Osteoblast (primary cell): ENCODE data around the gene SETDB1. TPM values are rescaled to one million over a fixed set of nuclear protein-coding genes. Genes with fewer than 3 reads are reported as not detected.

ENCODE experiments used
- DNase-seq: peaks from one replicate; pipeline ENCODE4 v3.0.0; 2011; ENCODE audit warnings: low spot score, mixed read lengths; ENCODE audit not compliant: insufficient read length; ENCODE audit errors: missing footprints
- H2AFZ ChIP-seq: 2 replicates; pipeline ENCODE4 v1.6.0; 2011; ENCODE audit warnings: mild to moderate bottlenecking, low read length
- H3K27ac ChIP-seq: 2 replicates; pipeline ENCODE4 v1.5.1; 2011; ENCODE audit warnings: mild to moderate bottlenecking, low read depth, low read length, moderate library complexity
- H3K27me3 ChIP-seq: 2 replicates; pipeline ENCODE4 v1.6.0; 2012; ENCODE audit warnings: mild to moderate bottlenecking, control low read depth, inconsistent platforms, low read length, moderate library complexity; ENCODE audit not compliant: insufficient read depth
- H3K36me3 ChIP-seq: 2 replicates; pipeline ENCODE4 v1.5.1; 2011; ENCODE audit warnings: mild to moderate bottlenecking, low read length, control low read depth, moderate library complexity; ENCODE audit not compliant: insufficient read depth
- H3K4me1 ChIP-seq: 2 replicates; pipeline ENCODE4 v1.5.1; 2011; ENCODE audit warnings: mild to moderate bottlenecking, low read length, control low read depth, moderate library complexity; ENCODE audit not compliant: insufficient read depth
- H3K4me2 ChIP-seq: 2 replicates; pipeline ENCODE4 v1.6.0; 2011; ENCODE audit warnings: mild to moderate bottlenecking, low read length; ENCODE audit not compliant: insufficient read depth
- H3K4me3 ChIP-seq: fragments of 200-600 bp; sonication (generic); 3 replicates; pipeline ENCODE4 v1.5.1; 2012; ENCODE audit warnings: mild to moderate bottlenecking, low read length, inconsistent platforms; ENCODE audit not compliant: insufficient read depth
- H3K79me2 ChIP-seq: 2 replicates; pipeline ENCODE4 v1.6.0; 2012; ENCODE audit warnings: mild to moderate bottlenecking, low read length, control low read depth, inconsistent platforms; ENCODE audit not compliant: insufficient read depth
- H3K9me3 ChIP-seq: 2 replicates; pipeline ENCODE4 v1.5.1; 2011; ENCODE audit warnings: low read depth, low read length, control low read depth
- H4K20me1 ChIP-seq: 2 replicates; pipeline ENCODE4 v1.6.0; 2012; ENCODE audit warnings: mild to moderate bottlenecking, low read length, control low read depth; ENCODE audit not compliant: insufficient read depth
- CTCF ChIP-seq: IDR thresholded peaks from 2 replicates; pipeline ENCODE4 v1.5.1; 2011; ENCODE audit warnings: mild to moderate bottlenecking, low read depth, low read length, moderate library complexity; ENCODE audit errors: extremely low read depth
- total RNA-seq: library from RNA; depleted of rRNA; stranded (reverse); fragments of >200 nt; gene quantifications from 2 replicates; pipeline ENCODE4 v1.2.3, GENCODE V29; 2012

The SETDB1 gene
- total RNA-seq, 1 donor: 42.3 TPM

- peaks cover 18% of the 10 kb centered on the region for H3K4me1 ChIP-seq
- TF ChIP-seq CTCF: no peak
- H4K20me1 ChIP-seq: no peaks in the 10 kb centered on the region
- no peak for DNase-seq
- peaks cover 3% of the 10 kb centered on the region for H3K36me3 ChIP-seq
- no peaks in the 10 kb centered on the region for H3K27me3 ChIP-seq
- H3K27ac ChIP-seq: no peak overlapping the region
- H2AFZ ChIP-seq: no peak overlapping the region
- no peak overlapping the region for H3K4me3 ChIP-seq
- no peak overlapping the region for H3K4me2 ChIP-seq
- no peaks in the 10 kb centered on the region for H3K9me3 ChIP-seq
- no peaks in the 10 kb centered on the region for H3K79me2 ChIP-seq
Measured at GRCh38 chr1:150997949-150998348, 71.8 kb downstream of the SETDB1 start.

DNA sequence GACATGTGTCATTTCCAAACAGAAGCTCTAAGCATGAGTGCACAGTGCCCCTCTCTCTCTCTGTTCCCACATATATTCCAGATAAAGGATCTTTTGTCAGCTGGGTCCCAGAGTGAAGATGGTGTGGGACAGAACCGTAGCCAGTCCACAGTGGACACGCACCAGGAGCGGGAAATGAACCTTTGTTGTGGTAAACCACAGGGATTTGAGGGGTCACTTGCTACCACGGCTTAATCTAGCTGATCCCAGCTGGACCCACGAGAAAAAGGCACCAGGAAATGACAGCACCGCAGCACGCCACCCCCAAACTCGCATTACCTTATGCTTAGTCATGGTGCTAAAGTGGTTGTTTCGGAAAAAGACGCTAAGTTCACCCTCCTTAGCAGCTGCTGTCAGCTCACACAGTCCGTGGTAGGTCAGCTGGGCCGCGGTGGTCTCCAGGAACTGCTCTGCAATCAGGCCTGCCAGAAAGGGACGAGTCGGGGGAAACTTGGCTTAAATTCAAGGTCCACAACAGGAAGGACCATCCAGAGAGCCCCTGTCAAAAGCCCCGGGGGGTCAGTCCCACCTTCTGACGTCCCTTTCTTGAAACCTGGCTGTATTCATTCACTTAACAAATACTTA, 73.0 kb downstream of the SETDB1 start:
- H3K27ac ChIP-seq: peak overlapping the region; percentile 75
- H2AFZ ChIP-seq: peak overlapping the region; percentile 82
- peak overlapping the region; percentile 81 for H3K4me2 ChIP-seq
- H3K27me3 ChIP-seq: no peaks in the 10 kb centered on the region
- H3K9me3 ChIP-seq: no peaks in the 10 kb centered on the region
- peak overlapping the region; percentile 47 for H3K4me3 ChIP-seq
- H3K79me2 ChIP-seq: no peaks in the 10 kb centered on the region
- TF ChIP-seq CTCF: no peak
- H3K4me1 ChIP-seq: peaks cover 18% of the 10 kb centered on the region
- peak; percentile 90 for DNase-seq
- peaks cover 3% of the 10 kb centered on the region for H3K36me3 ChIP-seq
- H4K20me1 ChIP-seq: no peaks in the 10 kb centered on the region

DNA sequence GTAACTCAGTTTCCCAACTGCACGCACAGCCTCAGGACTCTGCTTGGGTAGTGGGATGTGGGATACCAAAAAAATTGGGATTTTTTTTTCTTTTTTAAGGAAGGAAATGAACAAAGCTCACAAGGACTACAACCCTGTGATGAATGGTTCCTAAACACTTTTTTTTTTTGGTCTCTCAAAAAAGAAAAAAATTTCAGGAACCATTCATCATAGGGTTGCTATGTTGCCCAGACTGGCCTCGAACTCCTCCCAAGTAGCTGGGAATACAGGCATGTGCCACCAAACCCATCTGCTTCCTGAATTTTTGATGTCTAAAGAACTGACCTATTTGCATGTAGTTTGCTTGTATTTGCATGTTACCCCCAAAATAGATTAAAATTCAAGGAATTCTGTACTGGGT, 73.8 kb downstream of the SETDB1 start:
- Histone ChIP-seq H3K4me1 (peaks cover 19% of the 10 kb centered on the region), H3K36me3 (peaks cover 3% of the 10 kb centered on the region), H4K20me1 (no peaks in the 10 kb centered on the region), H3K4me3 (no peak overlapping the region), H3K9me3 (no peaks in the 10 kb centered on the region), H3K4me2 (no peak overlapping the region), H3K79me2 (peaks cover 5% of the 10 kb centered on the region), H2AFZ (no peak overlapping the region), H3K27me3 (no peaks in the 10 kb centered on the region), H3K27ac (peak overlapping the region; percentile 75)
- TF ChIP-seq CTCF: no peak
- DNase-seq: no peak

DNA sequence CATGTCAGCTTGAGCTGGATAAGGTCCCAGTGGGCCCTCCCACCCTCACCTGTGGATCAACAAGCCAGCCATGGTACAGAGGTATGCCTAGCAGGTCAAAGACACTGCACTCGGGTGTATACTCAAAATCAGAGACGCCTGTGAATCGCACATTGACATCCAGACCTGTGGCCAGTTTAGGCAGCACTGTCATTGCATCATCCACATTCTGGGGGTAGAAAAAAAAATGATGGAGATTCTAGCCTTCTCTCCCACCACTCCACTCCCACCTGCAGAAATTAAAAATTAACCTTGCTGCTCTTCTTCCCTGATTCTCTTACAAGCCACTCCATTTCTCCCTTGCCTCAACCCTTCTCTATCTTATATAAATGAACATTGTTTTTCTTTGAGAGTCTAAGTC, 74.2 kb downstream of the SETDB1 start:
- Histone ChIP-seq H3K4me1 (peaks cover 22% of the 10 kb centered on the region), H3K4me3 (no peak overlapping the region)
- no peak for DNase-seq

More for the DNA sequence above, 74.2 kb downstream of the SETDB1 start:
- Histone ChIP-seq H3K9me3 (no peaks in the 10 kb centered on the region), H3K36me3 (peaks cover 3% of the 10 kb centered on the region), H3K27ac (no peak overlapping the region), H4K20me1 (no peaks in the 10 kb centered on the region), H2AFZ (no peak overlapping the region), H3K4me2 (no peak overlapping the region), H3K79me2 (peaks cover 7% of the 10 kb centered on the region), H3K27me3 (no peaks in the 10 kb centered on the region)
- TF ChIP-seq CTCF: no peak
